Prostate gland (tissue), 2 donors: ENCODE measurements around the gene RPL7A.

ENCODE experiments used
- POLR2A ChIP-seq: fragments of 450-650 bp; IDR thresholded peaks from one replicate; pipeline ENCODE4 v1.6.1; 2016; ENCODE audit warnings: antibody characterized with exemption, mild to moderate bottlenecking
- POLR2AphosphoS5 ChIP-seq: sonication (generic); formaldehyde crosslinking; IDR thresholded peaks from one replicate; pipeline ENCODE4 v1.6.1; 2017; ENCODE audit warnings: antibody characterized with exemption
- TF ChIP-seq, protein P1 (sequence below), 4 experiments: fragments of 200-600 bp in 2 of 4; fragments of 450-650 bp in 2 of 4; sonication (generic) in 2 of 4; IDR thresholded peaks; 1 replicate in 3 of 4; 2 replicates in 1 of 4; pipeline ENCODE4 v1.5.1; 2016 to 2019; ENCODE audit warnings: antibody characterized with exemption in 4 of 4, mild to moderate bottlenecking in 2 of 4, moderate library complexity in 2 of 4

DNA sequence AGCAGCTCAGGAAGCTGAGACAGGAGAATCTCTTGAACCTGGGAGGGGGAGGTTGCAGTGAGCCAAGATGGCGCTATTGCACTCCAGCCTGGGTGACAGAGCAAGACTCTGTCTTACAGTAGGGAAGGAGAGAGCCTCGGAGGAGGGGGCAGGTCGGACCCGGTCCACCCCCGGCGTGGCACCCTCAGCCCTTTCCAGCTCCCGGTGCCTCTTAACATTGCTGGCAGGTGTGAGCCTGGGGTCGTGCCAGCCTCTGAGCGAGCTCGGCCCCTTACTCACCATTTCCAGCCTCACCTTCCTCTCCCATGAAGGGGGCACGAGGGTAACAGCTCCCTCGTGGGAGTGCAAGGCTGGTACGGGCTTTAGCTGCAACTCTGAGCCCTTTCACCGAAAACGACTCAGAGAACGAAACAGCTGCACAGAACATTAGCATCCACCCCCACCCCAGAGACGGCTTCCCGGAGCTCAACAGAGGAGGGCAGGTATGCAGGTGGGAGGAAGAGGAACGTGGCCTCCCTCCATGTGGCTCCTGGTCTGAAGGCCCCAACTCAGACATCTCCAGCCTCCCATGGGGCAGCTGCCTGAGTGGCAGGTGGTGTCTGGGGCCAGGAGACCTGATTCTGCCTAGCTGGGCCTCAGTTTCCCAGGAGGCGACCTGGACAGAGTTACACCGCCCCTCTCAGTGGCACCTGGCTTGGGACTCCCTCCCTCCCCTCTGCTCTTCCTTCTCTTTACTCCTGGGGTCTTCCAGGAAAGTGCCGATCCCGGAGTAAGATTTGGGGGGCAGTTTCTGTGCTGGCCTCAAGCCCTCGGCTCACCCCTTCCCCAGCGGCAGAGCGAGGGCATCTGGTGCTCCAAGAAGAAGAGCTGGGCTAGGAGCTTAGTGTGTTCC, 44.5 kb upstream of the RPL7A start:
- TF ChIP-seq, protein P1, sequence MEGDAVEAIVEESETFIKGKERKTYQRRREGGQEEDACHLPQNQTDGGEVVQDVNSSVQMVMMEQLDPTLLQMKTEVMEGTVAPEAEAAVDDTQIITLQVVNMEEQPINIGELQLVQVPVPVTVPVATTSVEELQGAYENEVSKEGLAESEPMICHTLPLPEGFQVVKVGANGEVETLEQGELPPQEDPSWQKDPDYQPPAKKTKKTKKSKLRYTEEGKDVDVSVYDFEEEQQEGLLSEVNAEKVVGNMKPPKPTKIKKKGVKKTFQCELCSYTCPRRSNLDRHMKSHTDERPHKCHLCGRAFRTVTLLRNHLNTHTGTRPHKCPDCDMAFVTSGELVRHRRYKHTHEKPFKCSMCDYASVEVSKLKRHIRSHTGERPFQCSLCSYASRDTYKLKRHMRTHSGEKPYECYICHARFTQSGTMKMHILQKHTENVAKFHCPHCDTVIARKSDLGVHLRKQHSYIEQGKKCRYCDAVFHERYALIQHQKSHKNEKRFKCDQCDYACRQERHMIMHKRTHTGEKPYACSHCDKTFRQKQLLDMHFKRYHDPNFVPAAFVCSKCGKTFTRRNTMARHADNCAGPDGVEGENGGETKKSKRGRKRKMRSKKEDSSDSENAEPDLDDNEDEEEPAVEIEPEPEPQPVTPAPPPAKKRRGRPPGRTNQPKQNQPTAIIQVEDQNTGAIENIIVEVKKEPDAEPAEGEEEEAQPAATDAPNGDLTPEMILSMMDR (IDR thresholded peaks at IDR 0.05), result no peak
- no peak for TF ChIP-seq POLR2AphosphoS5
- TF ChIP-seq POLR2A, result no peak
